Ascending aorta (tissue), 2 donors: ENCODE results near the gene CHCHD3. TPM values are rescaled to one million over a fixed set of nuclear protein-coding genes. Genes with fewer than 3 reads are reported as not detected.

Experiments used
- DNase-seq, 2 donors: peaks; one replicate each; pipeline ENCODE4 v3.0.0-alpha.2; 2019; ENCODE audit warnings: low spot score in 2 of 2
- H3K27ac ChIP-seq, 2 donors: fragments of 200-600 bp; sonication (generic); one replicate each; pipeline ENCODE4 v1.5.1; 2016 to 2017; ENCODE audit warnings: mild to moderate bottlenecking in 1 of 2
- H3K27me3 ChIP-seq: fragments of 200-600 bp; sonication (generic); one replicate; pipeline ENCODE4 v1.5.1; 2017
- H3K36me3 ChIP-seq, 2 donors: fragments of 200-600 bp; sonication (generic); one replicate each; pipeline ENCODE4 v1.5.1; 2016
- H3K4me1 ChIP-seq, 2 donors: fragments of 200-600 bp; sonication (generic); one replicate each; pipeline ENCODE4 v1.5.1; 2016 to 2017; ENCODE audit warnings: mild to moderate bottlenecking in 1 of 2
- H3K4me3 ChIP-seq, 2 donors: fragments of 200-600 bp; sonication (generic); one replicate each; pipeline ENCODE4 v1.5.1; 2016 to 2017; ENCODE audit warnings: mild to moderate bottlenecking in 1 of 2
- H3K9me3 ChIP-seq, 2 donors: fragments of 200-600 bp; sonication (generic); one replicate each; pipeline ENCODE4 v1.5.1; 2016
- CTCF ChIP-seq, 3 experiments: fragments of 200-600 bp in 2 of 3; fragments of 450-650 bp in 1 of 3; sonication (generic) in 2 of 3; IDR thresholded peaks; one replicate each; pipeline ENCODE4 v1.5.1; 2016 to 2019; ENCODE audit warnings: antibody characterized with exemption in 3 of 3, mild to moderate bottlenecking in 1 of 3, moderate library complexity in 1 of 3
- intact Hi-C: fragments of 100-400 bp; cut with DNase I; formaldehyde crosslinking; loops from one replicate; pipeline ENCODE4 v1.15.1; 2023
- total RNA-seq: library from RNA; depleted of rRNA; stranded (reverse); fragments of >200 nt; gene quantifications from one replicate; pipeline ENCODE4 v1.1.0, GENCODE V29; 2016

Gene CHCHD3
- total RNA-seq, 1 donor from 2014 or later = 26.2 TPM

- DNase-seq = no peak
- Histone ChIP-seq H3K4me1 (no peaks in the 10 kb centered on the region), H3K27ac (no peak overlapping the region), H3K36me3 (no peaks in the 10 kb centered on the region), H3K4me3 (no peak overlapping the region), H3K27me3 (no peaks in the 10 kb centered on the region), H3K9me3 (no peaks in the 10 kb centered on the region)
- intact Hi-C loops = no loop called here
- no peak for TF ChIP-seq CTCF (IDR thresholded peaks at IDR 0.05)
Observed at GRCh38 chr7:132751244-132751647, 330.6 kb downstream of the CHCHD3 start.

GRCh38 chr7:132750530-132751217 lies 331.2 kb downstream of the CHCHD3 start:
- Histone ChIP-seq H3K27me3 (no peaks in the 10 kb centered on the region), H3K36me3 (no peaks in the 10 kb centered on the region), H3K4me3 (no peak overlapping the region), H3K4me1 (no peaks in the 10 kb centered on the region), H3K9me3 (no peaks in the 10 kb centered on the region), H3K27ac (no peak overlapping the region)
- intact Hi-C loops = no loop called here
- TF ChIP-seq CTCF (IDR thresholded peaks at IDR 0.05) = no peak
- DNase-seq = no peak

GRCh38 chr7:132750096-132750495 lies 331.8 kb downstream of the CHCHD3 start:
- DNase-seq = no peak
- H3K4me3 ChIP-seq = no peak overlapping the region
- no peaks in the 10 kb centered on the region for H3K36me3 ChIP-seq
- no peaks in the 10 kb centered on the region for H3K4me1 ChIP-seq
- no peaks in the 10 kb centered on the region for H3K9me3 ChIP-seq
- H3K27ac ChIP-seq = no peak overlapping the region
- no peak for TF ChIP-seq CTCF (IDR thresholded peaks at IDR 0.05)
- intact Hi-C loops = no loop called here
- no peaks in the 10 kb centered on the region for H3K27me3 ChIP-seq

GRCh38 chr7:132745510-132745909 lies 336.4 kb downstream of the CHCHD3 start:
- intact Hi-C loops = no loop called here
- no peak for DNase-seq
- Histone ChIP-seq H3K36me3 (no peaks in the 10 kb centered on the region), H3K9me3 (peaks cover 0 to 13% of the 10 kb centered on the region in 2 donors), H3K27ac (no peak overlapping the region), H3K27me3 (no peaks in the 10 kb centered on the region), H3K4me1 (no peaks in the 10 kb centered on the region), H3K4me3 (no peak overlapping the region)
- no peak for TF ChIP-seq CTCF (IDR thresholded peaks at IDR 0.05)

- intact Hi-C loops = no loop called here
Observed at GRCh38 chr7:132743974-132744373, 337.9 kb downstream of the CHCHD3 start.

More at GRCh38 chr7:132743974-132744373, 337.9 kb downstream of the CHCHD3 start:
- H3K4me1 ChIP-seq = no peaks in the 10 kb centered on the region
- H3K9me3 ChIP-seq = peaks cover 0 to 13% of the 10 kb centered on the region in 2 donors
- no peak for DNase-seq
- no peak overlapping the region for H3K27ac ChIP-seq
- H3K27me3 ChIP-seq = no peaks in the 10 kb centered on the region
- no peaks in the 10 kb centered on the region for H3K36me3 ChIP-seq
- no peak for TF ChIP-seq CTCF (IDR thresholded peaks at IDR 0.05)
- H3K4me3 ChIP-seq = no peak overlapping the region
